ENCODE results near the gene TUBGCP3. TPM values are rescaled to one million over a fixed set of nuclear protein-coding genes. Genes with fewer than 3 reads are reported as not detected.
A peak's percentile ranks its signal among the peaks of the same experiment; 100 is the strongest.

TUBGCP3 gene
- total RNA-seq, 2 experiments from 2014 or later = 30.6 to 31.3 TPM

- Histone ChIP-seq H3K4me3 (ENCODE audit: low read length) (no peak overlapping the region), H3K36me3 (ENCODE audit: insufficient read depth, low read length) (no peaks in the 10 kb centered on the region), H3K4me1 (ENCODE audit: insufficient read depth, low read length) (peaks cover 26% of the 10 kb centered on the region), H3K9me3 (ENCODE audit: control insufficient read depth in 1 of 2, insufficient read depth in 1 of 2, low read length in 2 of 2) (peaks cover 0 to 5% of the 10 kb centered on the region in 2 experiments), H3K27me3 (ENCODE audit: control insufficient read depth in 1 of 2, insufficient read depth in 2 of 2, low read length in 2 of 2) (no peaks in the 10 kb centered on the region), H3K27ac (ENCODE audit: low read depth in 1 of 2, low read length in 2 of 2) (no peak overlapping the region)
- Mint-ChIP-seq H3K4me1 (ENCODE audit: low read depth) (peaks cover 57% of the 10 kb centered on the region), H3K9me3 (no peaks in the 10 kb centered on the region), H3K36me3 (ENCODE audit: low read depth) (peaks cover 28% of the 10 kb centered on the region), H3K27ac (no peak overlapping the region), H3K4me3 (peak overlapping the region; percentile 46), H3K27me3 (no peaks in the 10 kb centered on the region)
- TF ChIP-seq CTCF (IDR thresholded peaks at IDR 0.05) = no peak
- DNase-seq (peak in 3 of 14 experiments; percentile 26 to 57 (median 56)), ATAC-seq (ENCODE audit: poor library complexity) (no peak)
- POLR2A ChIA-PET = no interaction called here
- CTCF ChIA-PET = interaction anchor here (0.7 to 1.1 kb wide), 2 partner anchors 22 kb away, joined by 3 read pairs; no protein-coding TSS in a partner anchor
- intact Hi-C loops (cut with DNase I, micrococcal nuclease) = loop anchor here in 1 of 2 experiments (10.0 kb wide), 1 partner anchor 1669 kb away; the partner anchor contains the start of gene ANKRD10
Observed at GRCh38 chr13:112583592-112584277, 4.2 kb downstream of the TUBGCP3 start.

DNA sequence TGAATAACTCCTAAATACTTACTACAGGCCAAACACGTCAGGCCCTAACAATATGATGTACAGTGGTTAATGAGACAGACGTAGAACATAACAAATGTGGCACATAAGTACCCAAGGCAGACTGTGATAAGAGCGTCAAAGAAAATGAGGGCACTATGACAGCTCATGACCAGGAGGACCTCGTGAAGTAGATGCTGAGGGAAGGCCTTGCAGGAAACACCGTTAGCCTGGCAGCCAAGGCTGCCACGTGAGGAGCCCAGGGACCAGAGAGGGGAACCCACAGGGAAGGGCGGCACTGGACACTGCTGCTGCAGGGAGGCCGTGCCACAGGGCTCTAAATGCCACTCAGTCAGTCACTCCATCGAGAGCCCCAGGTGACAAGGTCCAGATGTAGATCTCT, 5.7 kb downstream of the TUBGCP3 start:
- Histone ChIP-seq H3K27ac (ENCODE audit: low read depth in 1 of 2, low read length in 2 of 2) (no peak overlapping the region), H3K4me1 (ENCODE audit: insufficient read depth, low read length) (peaks cover 16% of the 10 kb centered on the region), H3K9me3 (ENCODE audit: control insufficient read depth in 1 of 2, insufficient read depth in 1 of 2, low read length in 2 of 2) (peaks cover 0 to 5% of the 10 kb centered on the region in 2 experiments), H3K27me3 (ENCODE audit: control insufficient read depth in 1 of 2, insufficient read depth in 2 of 2, low read length in 2 of 2) (no peaks in the 10 kb centered on the region), H3K4me3 (ENCODE audit: low read length) (no peak overlapping the region), H3K36me3 (ENCODE audit: insufficient read depth, low read length) (no peaks in the 10 kb centered on the region)
- ATAC-seq (ENCODE audit: poor library complexity) (no peak), DNase-seq (no peak)
- intact Hi-C loops (cut with DNase I, micrococcal nuclease) = loop anchor here in 1 of 2 experiments (10.0 kb wide), 1 partner anchor 1667 kb away; the partner anchor contains the start of gene ANKRD10
- H3K4me1 Mint-ChIP-seq (ENCODE audit: low read depth) = peaks cover 60% of the 10 kb centered on the region
- TF ChIP-seq CTCF (IDR thresholded peaks at IDR 0.05) = no peak
- H3K27me3 Mint-ChIP-seq = no peaks in the 10 kb centered on the region
- ChIA-PET POLR2A (no interaction called here), CTCF (no interaction called here)
- no peaks in the 10 kb centered on the region for H3K9me3 Mint-ChIP-seq
- H3K27ac Mint-ChIP-seq = no peak overlapping the region
- H3K36me3 Mint-ChIP-seq (ENCODE audit: low read depth) = peaks cover 27% of the 10 kb centered on the region
- H3K4me3 Mint-ChIP-seq = peak overlapping the region; percentile 62

- intact Hi-C loops (cut with DNase I, micrococcal nuclease) = loop anchor here in 1 of 2 experiments (10.0 kb wide), 1 partner anchor 1666 kb away; the partner anchor contains the start of gene ANKRD10
- no peaks in the 10 kb centered on the region for H3K27me3 ChIP-seq (ENCODE audit: control insufficient read depth in 1 of 2, insufficient read depth in 2 of 2, low read length in 2 of 2)
- Mint-ChIP-seq H3K4me3 (no peak overlapping the region), H3K9me3 (no peaks in the 10 kb centered on the region), H3K4me1 (ENCODE audit: low read depth) (peaks cover 59% of the 10 kb centered on the region), H3K27ac (no peak overlapping the region), H3K36me3 (ENCODE audit: low read depth) (peaks cover 21% of the 10 kb centered on the region), H3K27me3 (no peaks in the 10 kb centered on the region)
- H3K9me3 ChIP-seq (ENCODE audit: control insufficient read depth in 1 of 2, insufficient read depth in 1 of 2, low read length in 2 of 2) = peaks cover 0 to 5% of the 10 kb centered on the region in 2 experiments
- H3K4me1 ChIP-seq (ENCODE audit: insufficient read depth, low read length) = peaks cover 7% of the 10 kb centered on the region
- no peaks in the 10 kb centered on the region for H3K36me3 ChIP-seq (ENCODE audit: insufficient read depth, low read length)
- H3K4me3 ChIP-seq (ENCODE audit: low read length) = no peak overlapping the region
- DNase-seq (no peak), ATAC-seq (ENCODE audit: poor library complexity) (no peak)
- ChIA-PET POLR2A (no interaction called here), CTCF (interaction anchor here (0.8 kb wide), 1 partner anchor 12 kb away, joined by 3 read pairs; no protein-coding TSS in a partner anchor)
- TF ChIP-seq CTCF (IDR thresholded peaks at IDR 0.05) = no peak
- no peak overlapping the region for H3K27ac ChIP-seq (ENCODE audit: low read depth in 1 of 2, low read length in 2 of 2)
Observed at GRCh38 chr13:112580912-112581311, 7.0 kb downstream of the TUBGCP3 start.
